Colonic mucosa (tissue), 4 donors: ENCODE measurements around the gene FOXS1. TPM values are rescaled to one million over a fixed set of nuclear protein-coding genes. Genes with fewer than 3 reads are reported as not detected.

Experiments
- DNase-seq: peaks from one replicate; pipeline ENCODE4 v3.0.0-alpha.2; 2020
- H3K27ac ChIP-seq: fragments of 200-600 bp; one replicate; pipeline ENCODE4 v1.8.0; 2021
- H3K27me3 ChIP-seq: fragments of 200-600 bp; one replicate; pipeline ENCODE4 v1.8.0; 2021
- H3K36me3 ChIP-seq: fragments of 200-600 bp; one replicate; pipeline ENCODE4 v1.8.0; 2021
- H3K4me1 ChIP-seq: fragments of 200-600 bp; one replicate; pipeline ENCODE4 v1.8.0; 2021; ENCODE audit warnings: mild to moderate bottlenecking
- H3K4me3 ChIP-seq: fragments of 200-600 bp; one replicate; pipeline ENCODE4 v1.8.0; 2021
- H3K9ac ChIP-seq, 2 donors: one replicate each; pipeline ENCODE4 v1.7.0; 2013; ENCODE audit warnings: control low read depth in 2 of 2, low read depth in 2 of 2, low read length in 2 of 2
- H3K9me3 ChIP-seq: fragments of 200-600 bp; one replicate; pipeline ENCODE4 v1.8.0; 2021
- CTCF ChIP-seq: fragments of 200-600 bp; IDR thresholded peaks from one replicate; pipeline ENCODE4 v1.8.0; 2022; ENCODE audit warnings: antibody characterized with exemption, mild to moderate bottlenecking
- intact Hi-C: fragments of 100-400 bp; cut with DNase I; formaldehyde crosslinking; loops from one replicate; pipeline ENCODE4 v1.14.1; 2022
- total RNA-seq, 2 donors: library from RNA; stranded (reverse); fragmentation: NEBNext Ultra II Directional in 1 of 2; extraction: Animal tissue kit (Norgen Biotek cat#: 25700) in 1 of 2; gene quantifications; one replicate each; pipeline ENCODE4 v1.2.1, GENCODE V29; 2021
- donor health status: healthy.
- donor health status: DM: no; HTN: no; CAD: no.
- donor health status: DM: no; HTN: no; CAD: no.

Gene FOXS1
- under 1 TPM; 0.20 to 0.48 TPM for total RNA-seq

GRCh38 chr20:31845300-31845863 lies at the start of gene FOXS1:
Gene FOXS1, minus strand, starts transcription at chr20:31845604. Its CDS starts 62 bp downstream, at chr20:31845542.
- DNase-seq, result no peak
- TF ChIP-seq CTCF, result no peak
- intact Hi-C loops, result no loop called here
- no peaks in the 10 kb centered on the region for H3K4me1 ChIP-seq
- no peak within 1 kb of the TSS for H3K27ac ChIP-seq
- H3K4me3 ChIP-seq, result no peak within 1 kb of the TSS
- H3K27me3 ChIP-seq, result no peaks in the 10 kb centered on the region
- H3K36me3 ChIP-seq, result no peaks in the 10 kb centered on the region
- no peaks in the 10 kb centered on the region for H3K9me3 ChIP-seq
- no peak within 1 kb of the TSS for H3K9ac ChIP-seq

DNA sequence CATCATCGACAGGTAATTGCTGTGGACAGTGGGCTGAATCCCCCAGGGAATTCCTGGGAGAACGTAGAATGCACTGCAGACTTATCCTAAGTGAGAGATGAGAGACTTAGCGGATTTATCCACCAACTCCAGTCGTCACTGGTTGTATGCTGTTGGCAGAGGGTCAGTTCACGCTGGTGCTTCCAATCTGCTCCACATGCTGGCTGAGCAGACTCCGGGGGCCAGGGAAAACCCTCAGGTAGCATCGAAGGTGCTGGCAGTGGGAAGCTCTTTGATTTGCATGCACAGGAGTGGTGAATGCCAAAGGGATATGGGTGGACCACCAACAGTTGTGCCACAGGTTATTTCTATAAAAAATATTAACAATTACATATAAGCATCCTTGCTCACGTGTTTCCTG lies 45.2 kb upstream of the FOXS1 start:
- H3K9me3 ChIP-seq, result no peaks in the 10 kb centered on the region
- no peak for DNase-seq
- H3K36me3 ChIP-seq, result no peaks in the 10 kb centered on the region
- no peaks in the 10 kb centered on the region for H3K4me1 ChIP-seq
- no peak overlapping the region for H3K9ac ChIP-seq
- no peak overlapping the region for H3K27ac ChIP-seq
- H3K4me3 ChIP-seq, result no peak overlapping the region
- intact Hi-C loops, result no loop called here
- H3K27me3 ChIP-seq, result no peaks in the 10 kb centered on the region
- TF ChIP-seq CTCF, result no peak

DNA sequence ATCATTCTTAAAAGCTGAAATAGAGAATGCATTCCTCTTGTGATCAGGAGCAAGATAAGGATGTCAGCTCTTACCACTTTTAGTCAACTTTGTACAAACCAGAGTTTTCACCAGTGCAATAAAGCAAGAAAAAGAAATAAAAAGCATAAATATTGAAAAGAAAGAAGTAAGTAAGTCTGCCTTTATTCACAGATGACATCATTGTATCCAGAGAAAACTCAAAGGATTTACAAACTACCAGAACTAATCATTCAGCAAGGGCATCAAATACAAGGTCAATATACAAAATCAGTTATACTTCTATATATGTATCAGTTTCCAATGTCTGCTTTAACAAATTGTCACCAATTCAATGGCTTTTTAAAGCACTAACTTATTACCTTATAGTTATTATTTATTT lies 38.4 kb upstream of the FOXS1 start:
- Histone ChIP-seq H3K4me3 (no peak overlapping the region), H3K27ac (no peak overlapping the region), H3K9me3 (no peaks in the 10 kb centered on the region), H3K9ac (no peak overlapping the region), H3K36me3 (no peaks in the 10 kb centered on the region), H3K27me3 (no peaks in the 10 kb centered on the region), H3K4me1 (no peaks in the 10 kb centered on the region)
- DNase-seq, result no peak
- intact Hi-C loops, result no loop called here
- no peak for TF ChIP-seq CTCF

DNA sequence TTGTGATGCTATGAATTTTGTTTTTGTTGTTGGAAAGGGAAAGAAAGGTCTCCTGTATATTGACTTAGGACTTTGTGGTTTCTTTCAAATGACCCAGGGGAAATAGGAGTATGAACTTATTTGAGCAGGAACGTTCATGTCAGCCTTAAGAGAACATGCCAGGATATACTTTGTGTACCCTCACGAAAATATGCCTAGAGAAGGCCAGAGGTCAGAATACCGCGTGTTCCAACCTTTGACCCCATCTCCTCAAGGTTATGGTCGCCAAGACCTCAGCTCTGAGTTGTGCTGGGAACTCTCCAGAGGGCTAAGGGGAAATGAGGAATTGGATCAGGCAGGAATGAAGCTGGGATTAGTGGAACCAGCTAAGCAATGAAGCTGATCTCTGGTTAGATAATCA lies 36.5 kb upstream of the FOXS1 start:
- no peak overlapping the region for H3K27ac ChIP-seq
- no peaks in the 10 kb centered on the region for H3K9me3 ChIP-seq
- no peak overlapping the region for H3K4me3 ChIP-seq
- no peak for DNase-seq
- H3K27me3 ChIP-seq, result no peaks in the 10 kb centered on the region
- no peaks in the 10 kb centered on the region for H3K4me1 ChIP-seq
- intact Hi-C loops, result no loop called here
- no peak for TF ChIP-seq CTCF
- no peaks in the 10 kb centered on the region for H3K36me3 ChIP-seq
- H3K9ac ChIP-seq, result no peak overlapping the region

GRCh38 chr20:31879143-31879987 lies 34.0 kb upstream of the FOXS1 start:
- Histone ChIP-seq H3K9me3 (no peaks in the 10 kb centered on the region), H3K36me3 (no peaks in the 10 kb centered on the region), H3K27ac (peak overlapping the region; percentile 56), H3K4me3 (peak overlapping the region; percentile 59), H3K27me3 (no peaks in the 10 kb centered on the region), H3K4me1 (no peaks in the 10 kb centered on the region), H3K9ac (peak overlapping the region; percentile 63 to 76)
- intact Hi-C loops, result no loop called here
- TF ChIP-seq CTCF, result no peak
- DNase-seq, result peak; percentile 91
